Dermis blood vessel endothelial cell (primary cell): ENCODE results near the gene TENT4B. TPM values are rescaled to one million over a fixed set of nuclear protein-coding genes. Genes with fewer than 3 reads are reported as not detected.
A peak's percentile ranks its signal among the peaks of the same experiment; 100 is the strongest.

Source experiments
- DNase-seq: peaks from one replicate; pipeline ENCODE4 v3.0.0; 2010
- total RNA-seq: library from RNA; depleted of rRNA; stranded (reverse); fragments of >200 nt; gene quantifications from 2 replicates; pipeline ENCODE4 v1.2.3, GENCODE V29; 2014

TENT4B gene
- total RNA-seq, 1 donor from 2014 or later: 11.9 TPM

- no peak for DNase-seq
These were observed 107.4 kb downstream of the TENT4B start for GRCh38 chr16:50260206-50261159.

GRCh38 chr16:50261160-50261706 is 108.1 kb downstream of the TENT4B start:
- DNase-seq: no peak

GRCh38 chr16:50261707-50262235 is 108.7 kb downstream of the TENT4B start:
- DNase-seq: no peak

- no peak for DNase-seq
These were observed 110.2 kb downstream of the TENT4B start for GRCh38 chr16:50263060-50263909.

GRCh38 chr16:50263940-50264929 is 111.1 kb downstream of the TENT4B start:
- no peak for DNase-seq

GRCh38 chr16:50265260-50265659 is 112.2 kb downstream of the TENT4B start:
- peak; percentile 18 for DNase-seq

- no peak for DNase-seq
These were observed 112.7 kb downstream of the TENT4B start for GRCh38 chr16:50265716-50266336.

- DNase-seq: peak; percentile 52
These were observed 113.4 kb downstream of the TENT4B start, which contains the start of gene ADCY7 for GRCh38 chr16:50266337-50267091. Gene ADCY7, plus strand, starts transcription at chr16:50266551. Its CDS starts 21,629 bp downstream, at chr16:50288180.

GRCh38 chr16:50267151-50267631 is 114.1 kb downstream of the TENT4B start:
- no peak for DNase-seq

- DNase-seq: no peak
These were observed 114.5 kb downstream of the TENT4B start for GRCh38 chr16:50267651-50268050.

- DNase-seq: no peak
These were observed 115.2 kb downstream of the TENT4B start for GRCh38 chr16:50268352-50268751.

- no peak for DNase-seq
These were observed 116.1 kb downstream of the TENT4B start for GRCh38 chr16:50269061-50269705.

GRCh38 chr16:50269769-50270509 is 116.8 kb downstream of the TENT4B start:
- no peak for DNase-seq

GRCh38 chr16:50270510-50271147 is 117.5 kb downstream of the TENT4B start:
- DNase-seq: no peak

- no peak for DNase-seq
These were observed 118.3 kb downstream of the TENT4B start for GRCh38 chr16:50271148-50272041.

- peak; percentile 27 for DNase-seq
These were observed 119.0 kb downstream of the TENT4B start for GRCh38 chr16:50272111-50272571.
